ENCODE measurements around the gene GRIK5.

GRIK5 gene

DNA sequence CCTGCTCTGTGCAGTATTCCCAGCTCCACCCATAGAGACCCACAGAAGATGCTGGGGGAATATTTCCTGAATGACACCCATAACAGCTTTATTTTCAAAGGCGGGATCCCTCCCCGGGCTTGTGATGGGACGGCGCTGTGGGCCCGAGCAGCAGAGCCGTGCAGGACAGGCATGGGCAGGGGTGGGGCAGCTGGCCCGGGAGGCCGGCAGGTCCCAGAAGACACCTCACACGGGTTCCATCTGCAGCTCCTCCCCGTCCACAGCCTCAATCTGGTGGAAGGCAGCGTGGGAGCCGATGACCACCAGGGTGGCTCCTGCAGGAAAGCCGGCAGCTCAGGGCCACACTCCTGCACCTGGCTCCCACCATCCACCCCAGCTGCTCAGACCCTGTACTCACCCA lies 113.4 kb downstream of the GRIK5 start:
- peak overlapping the region; percentile 48 to 89 for H3K9ac ChIP-seq (ENCODE audit: low read depth in 1 of 2, low read length in 2 of 2)
- peak overlapping the region; percentile 60 to 68 for H3K4me3 ChIP-seq (ENCODE audit: low read depth in 1 of 2, low read length in 2 of 2)
- H3K36me3 ChIP-seq (ENCODE audit: control insufficient read depth in 1 of 2, insufficient read depth in 2 of 2, low read length in 2 of 2) = peaks cover 0 to 6% of the 10 kb centered on the region in 2 donors
- H3K27me3 ChIP-seq (ENCODE audit: control insufficient read depth in 1 of 2, insufficient read depth in 2 of 2, low read length in 2 of 2) = no peaks in the 10 kb centered on the region
- no peaks in the 10 kb centered on the region for H3K9me3 ChIP-seq (ENCODE audit: control insufficient read depth in 1 of 2, low read length in 2 of 2)
- H3K4me1 ChIP-seq (ENCODE audit: control insufficient read depth in 1 of 2, insufficient read depth in 2 of 2, low read length in 2 of 2) = peaks cover 30 to 37% of the 10 kb centered on the region in 2 donors
- no peak overlapping the region for H3K27ac ChIP-seq (ENCODE audit: low read depth, low read length)

GRCh38 chr19:41955521-41955920 lies 114.5 kb downstream of the GRIK5 start:
- Histone ChIP-seq H3K9me3 (ENCODE audit: control insufficient read depth in 1 of 2, low read length in 2 of 2) (no peaks in the 10 kb centered on the region), H3K4me1 (ENCODE audit: control insufficient read depth in 1 of 2, insufficient read depth in 2 of 2, low read length in 2 of 2) (peaks cover 31 to 41% of the 10 kb centered on the region in 2 donors), H3K36me3 (ENCODE audit: control insufficient read depth in 1 of 2, insufficient read depth in 2 of 2, low read length in 2 of 2) (peaks cover 0 to 6% of the 10 kb centered on the region in 2 donors), H3K4me3 (ENCODE audit: low read depth in 1 of 2, low read length in 2 of 2) (no peak overlapping the region), H3K9ac (ENCODE audit: low read depth in 1 of 2, low read length in 2 of 2) (no peak overlapping the region), H3K27me3 (ENCODE audit: control insufficient read depth in 1 of 2, insufficient read depth in 2 of 2, low read length in 2 of 2) (no peaks in the 10 kb centered on the region), H3K27ac (ENCODE audit: low read depth, low read length) (no peak overlapping the region)

DNA sequence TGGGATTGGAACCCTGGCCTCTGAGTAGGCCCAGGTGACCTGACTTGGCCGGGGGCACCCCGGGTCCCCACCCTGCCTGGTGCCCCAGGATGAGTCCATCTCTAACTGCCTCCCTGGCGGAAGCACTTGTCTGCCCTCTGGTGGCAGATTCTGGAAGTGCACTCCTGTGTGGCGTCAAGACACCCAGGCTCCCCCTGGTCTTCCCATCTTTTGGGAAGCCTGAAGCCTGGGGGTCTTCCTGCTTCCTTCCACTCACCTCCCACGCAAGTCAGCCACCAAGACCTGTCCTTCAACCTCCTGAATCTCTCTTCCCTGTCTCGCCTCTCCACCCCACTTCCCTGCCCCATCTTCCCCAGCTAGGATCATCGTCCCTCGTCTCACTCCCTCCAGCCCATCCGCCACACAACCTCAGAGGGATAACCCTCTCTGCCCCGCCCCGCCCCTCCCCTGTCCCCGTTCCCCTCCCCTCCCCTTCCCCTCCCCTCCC lies 118.3 kb downstream of the GRIK5 start:
- Histone ChIP-seq H3K36me3 (ENCODE audit: control insufficient read depth in 1 of 2, insufficient read depth in 2 of 2, low read length in 2 of 2) (peaks cover 0 to 6% of the 10 kb centered on the region in 2 donors), H3K9me3 (ENCODE audit: control insufficient read depth in 1 of 2, low read length in 2 of 2) (no peaks in the 10 kb centered on the region), H3K27ac (ENCODE audit: low read depth, low read length) (no peak overlapping the region), H3K27me3 (ENCODE audit: control insufficient read depth in 1 of 2, insufficient read depth in 2 of 2, low read length in 2 of 2) (no peaks in the 10 kb centered on the region), H3K4me1 (ENCODE audit: control insufficient read depth in 1 of 2, insufficient read depth in 2 of 2, low read length in 2 of 2) (peaks cover 17 to 20% of the 10 kb centered on the region in 2 donors), H3K4me3 (ENCODE audit: low read depth in 1 of 2, low read length in 2 of 2) (no peak overlapping the region), H3K9ac (ENCODE audit: low read depth in 1 of 2, low read length in 2 of 2) (no peak overlapping the region)
